ENCODE results near the gene ZBTB8OS.

- TF ChIP-seq CTCF (IDR thresholded peaks at IDR 0.05) (no peak), POLR2A (IDR thresholded peaks at IDR 0.05) (no peak), EP300 (IDR thresholded peaks at IDR 0.05) (no peak)
These were observed 5.9 kb downstream of the ZBTB8OS start for GRCh38 chr1:32644426-32644825.

Measured in ovary (tissue), 3 donors.